CD4-positive, alpha-beta T cell treated with Interleukin-17A for 1 hour (primary cell): ENCODE data around the gene CCDC187.

ENCODE experiments used
- DNase-seq: peaks from one replicate; pipeline ENCODE4 v3.0.0-alpha.2; 2020

The CCDC187 gene

DNA sequence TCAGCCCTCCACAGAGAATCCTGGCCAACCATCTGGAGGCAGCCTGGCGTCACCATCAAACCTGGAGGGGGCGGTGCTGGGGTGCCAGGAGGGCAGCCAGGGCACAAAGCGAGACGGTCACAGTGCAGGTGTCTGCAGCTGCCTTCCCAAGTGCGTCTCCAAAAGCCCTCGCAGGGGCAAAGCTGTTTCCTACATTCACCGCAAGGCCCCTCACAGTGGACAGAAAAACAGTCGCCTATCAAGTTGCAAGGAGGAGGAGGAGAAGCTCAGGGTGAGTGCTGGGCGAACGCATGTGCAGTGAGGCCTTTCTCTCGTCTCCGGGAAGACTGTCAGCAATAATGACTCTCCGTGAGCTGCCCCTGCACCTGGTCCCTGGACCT lies 81.0 kb downstream of the CCDC187 start:
- no peak for DNase-seq

DNA sequence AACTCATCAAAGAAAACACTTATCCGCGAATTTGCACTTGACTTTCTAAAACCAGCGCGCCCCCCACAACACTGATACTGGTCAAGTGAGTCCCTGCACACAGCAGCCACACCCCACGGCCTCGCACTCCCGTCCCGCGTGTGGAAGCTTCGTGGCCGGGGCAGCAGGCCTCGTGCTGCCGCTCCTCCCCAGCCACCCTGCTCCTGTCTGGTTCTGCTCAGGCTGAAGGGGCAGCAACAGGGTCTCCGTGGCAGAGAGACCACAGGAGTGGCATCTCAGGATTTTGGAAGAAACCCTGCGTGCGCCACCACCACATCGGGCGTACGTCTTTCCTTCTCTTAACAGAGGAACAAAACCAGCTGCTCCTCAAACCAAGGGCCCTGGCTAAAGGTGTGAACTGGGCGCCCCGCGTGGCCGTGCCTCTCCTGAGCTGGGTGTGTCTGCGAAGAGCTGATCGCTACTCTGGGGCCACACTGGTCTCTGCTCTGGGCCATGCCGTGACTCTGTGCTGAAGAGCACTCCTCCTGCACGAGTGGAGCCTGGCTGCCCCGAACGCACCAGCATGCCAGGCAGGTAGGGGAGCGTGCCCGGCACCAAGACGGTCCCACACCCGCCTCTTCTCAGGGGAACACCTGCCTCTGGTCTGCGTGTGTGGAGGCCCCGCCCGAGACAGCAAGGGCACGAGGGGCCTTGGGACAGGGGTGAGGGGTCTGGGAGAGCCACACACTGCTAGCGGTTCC lies 81.6 kb downstream of the CCDC187 start:
- no peak for DNase-seq

DNA sequence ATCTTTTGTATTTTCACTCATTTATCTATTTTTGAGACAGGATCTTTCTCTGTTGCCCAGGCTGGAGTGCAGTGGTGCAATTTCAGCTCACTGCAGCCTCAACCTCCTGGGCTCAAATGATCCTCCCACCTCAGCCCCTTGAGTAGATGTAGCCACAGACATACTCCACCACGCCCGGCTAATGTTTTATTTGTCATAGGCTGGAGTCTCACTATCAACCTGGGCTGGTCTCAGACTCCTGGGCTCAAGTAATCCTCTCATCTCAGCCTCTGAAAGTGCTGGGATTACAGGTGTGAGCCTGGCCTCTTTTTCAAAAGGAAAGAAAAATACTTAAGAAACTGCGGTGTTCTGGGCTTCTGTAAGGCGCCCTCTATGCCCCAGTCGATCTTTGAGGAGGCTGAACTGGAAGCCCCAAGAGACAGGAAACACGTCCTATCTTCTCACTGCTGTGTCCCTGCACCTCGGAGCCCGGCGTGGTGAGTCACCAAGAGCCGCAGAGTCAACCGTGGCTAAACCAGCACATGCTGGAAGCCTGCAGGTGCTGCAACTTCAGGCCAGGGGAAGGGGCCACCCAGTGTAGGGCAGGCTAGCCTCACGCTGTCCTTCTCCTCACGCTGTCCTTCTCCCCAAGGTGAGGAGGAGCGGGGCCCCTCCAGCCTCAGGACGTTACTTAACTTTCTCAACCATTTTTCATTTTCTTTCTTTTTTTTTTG lies 83.7 kb downstream of the CCDC187 start:
- DNase-seq = peak; percentile 49

DNA sequence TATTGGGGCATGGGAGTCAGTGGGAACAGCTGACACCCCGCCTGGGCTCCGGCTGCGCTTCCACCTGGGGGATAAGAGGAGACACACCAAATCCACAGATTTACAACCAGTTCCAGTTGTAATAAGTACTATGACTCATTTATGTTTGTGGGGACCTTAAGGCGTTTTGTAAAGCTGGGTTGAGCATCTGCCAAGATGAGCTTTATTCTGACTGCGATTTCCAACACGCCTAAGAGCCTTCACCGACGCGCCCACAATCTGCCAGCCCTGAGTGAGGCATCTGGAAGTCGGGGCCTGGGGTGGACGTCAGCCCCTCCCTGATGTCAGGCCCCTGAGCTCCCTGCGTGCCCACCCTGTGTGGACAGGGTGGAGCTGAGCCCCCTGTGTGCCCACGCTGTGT lies 84.6 kb downstream of the CCDC187 start:
- no peak for DNase-seq

DNA sequence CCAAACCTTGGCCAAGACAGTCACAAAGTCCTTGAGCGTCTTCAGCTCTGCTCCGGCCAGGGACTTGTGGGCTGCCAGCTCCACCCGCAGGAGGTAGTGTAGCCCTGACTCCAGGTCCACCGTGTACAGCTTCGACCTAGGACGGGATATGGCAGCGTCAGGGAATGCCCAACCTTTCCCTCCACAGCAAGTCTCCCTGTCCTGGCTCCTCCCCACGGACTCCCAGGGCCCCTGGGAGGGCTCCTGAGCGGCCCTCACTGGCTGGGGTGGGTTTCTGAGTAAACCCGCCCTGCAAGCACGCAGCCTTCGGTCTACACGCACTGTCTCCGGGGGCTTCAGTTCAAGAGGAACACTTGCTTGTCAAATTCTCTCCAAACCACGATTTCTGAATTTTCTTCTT lies 85.2 kb downstream of the CCDC187 start:
- no peak for DNase-seq

DNA sequence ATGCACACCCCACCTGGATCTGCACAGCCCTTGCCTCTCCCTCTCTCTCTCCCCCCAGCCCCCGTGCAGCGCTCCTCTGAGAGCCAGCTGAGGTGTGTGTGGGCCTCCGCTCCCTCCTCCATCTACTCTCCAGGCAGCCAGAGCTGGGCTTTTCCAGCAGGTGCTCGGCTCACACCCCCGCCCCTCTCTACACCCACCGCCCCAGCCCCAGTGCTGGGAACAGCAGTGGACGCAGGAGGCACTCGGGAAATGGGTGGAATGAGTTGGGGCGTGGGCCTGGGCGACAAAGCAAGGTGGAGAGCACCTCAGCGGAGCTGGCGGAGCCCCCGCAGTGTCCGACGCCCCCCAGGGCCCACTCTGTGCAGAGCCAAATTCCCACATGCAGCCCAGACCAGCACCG lies 85.6 kb downstream of the CCDC187 start:
- no peak for DNase-seq

DNA sequence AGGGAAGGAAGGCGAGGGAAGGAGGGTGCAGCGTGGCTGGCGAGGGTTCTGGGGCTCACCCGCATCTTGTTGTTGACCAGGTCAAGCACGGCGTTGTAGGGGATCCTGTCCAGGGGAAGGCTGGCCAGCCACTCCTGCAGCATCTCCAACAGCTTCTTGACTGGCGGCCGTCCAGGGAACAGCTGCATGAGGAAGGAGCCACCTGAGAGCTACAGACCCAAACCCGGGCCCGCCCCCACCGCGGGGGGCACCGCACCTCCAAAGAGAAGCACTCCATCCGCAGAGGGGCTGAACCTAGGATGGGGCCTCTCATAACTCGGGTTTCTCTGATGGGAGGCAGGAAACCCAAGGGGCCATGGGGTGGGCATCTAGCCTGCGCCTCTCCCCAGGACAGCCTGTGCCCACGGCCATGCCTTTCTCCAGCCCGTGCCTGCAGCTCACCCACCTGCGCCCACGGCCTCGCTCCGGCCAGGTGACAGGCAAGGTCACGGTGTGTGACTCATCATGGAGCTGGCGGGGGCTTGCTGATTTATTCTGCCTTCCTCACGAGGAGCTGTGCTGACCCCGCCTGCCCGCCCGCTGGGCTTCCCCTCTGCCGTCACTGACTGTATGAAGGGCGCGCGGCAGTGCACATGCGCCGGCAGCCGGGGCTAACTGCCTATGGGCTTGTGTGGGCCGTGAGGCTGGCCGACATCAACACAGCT lies 87.2 kb downstream of the CCDC187 start:
- no peak for DNase-seq

DNA sequence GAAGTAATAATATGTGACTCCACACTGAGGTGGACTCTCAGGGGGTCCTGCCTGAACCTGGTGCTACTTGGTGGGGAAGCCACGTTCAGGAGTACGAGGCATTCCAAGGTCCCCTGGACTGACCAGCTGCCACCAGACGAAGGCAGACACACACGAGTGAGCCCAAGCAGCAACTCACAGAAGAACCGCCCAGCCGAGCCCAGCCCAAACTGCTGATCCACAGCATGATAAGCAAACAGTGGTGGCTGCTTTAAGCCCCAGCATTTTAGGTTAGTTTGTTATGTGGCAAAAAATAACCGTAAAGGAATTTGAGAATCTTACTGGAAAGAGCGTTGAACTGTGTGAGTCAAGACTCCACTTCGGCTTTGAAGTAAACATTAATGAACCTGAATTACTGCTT lies 90.2 kb downstream of the CCDC187 start:
- no peak for DNase-seq

DNA sequence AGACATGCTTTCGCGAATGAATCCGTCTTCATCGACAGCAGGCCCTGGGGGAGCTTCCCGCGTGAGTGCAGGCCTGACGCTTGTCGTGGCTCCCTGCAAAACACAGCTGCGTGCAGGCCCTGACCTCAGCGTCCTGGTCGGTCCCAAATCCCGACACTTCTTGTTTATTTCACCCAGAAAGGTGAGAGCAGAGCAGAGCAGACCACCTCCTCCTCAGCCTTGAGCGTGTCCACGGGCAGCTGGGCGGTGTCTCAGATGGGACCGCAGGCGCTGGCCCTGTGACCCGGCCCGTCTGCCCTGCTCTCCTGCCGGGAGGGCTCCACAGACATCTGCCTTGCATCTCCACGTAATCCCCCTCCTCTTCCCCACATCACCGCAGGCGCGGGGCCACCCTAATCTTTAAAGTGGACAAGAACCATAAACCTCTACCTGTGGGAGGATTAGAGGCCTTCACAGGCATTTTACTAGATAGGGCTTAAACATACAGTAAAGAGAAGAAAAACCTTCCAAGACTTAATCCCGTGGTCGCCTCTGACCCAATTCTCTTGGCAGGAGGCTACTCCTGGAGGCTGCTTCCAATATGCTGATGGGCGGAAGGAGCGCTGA lies 91.4 kb downstream of the CCDC187 start:
- no peak for DNase-seq

DNA sequence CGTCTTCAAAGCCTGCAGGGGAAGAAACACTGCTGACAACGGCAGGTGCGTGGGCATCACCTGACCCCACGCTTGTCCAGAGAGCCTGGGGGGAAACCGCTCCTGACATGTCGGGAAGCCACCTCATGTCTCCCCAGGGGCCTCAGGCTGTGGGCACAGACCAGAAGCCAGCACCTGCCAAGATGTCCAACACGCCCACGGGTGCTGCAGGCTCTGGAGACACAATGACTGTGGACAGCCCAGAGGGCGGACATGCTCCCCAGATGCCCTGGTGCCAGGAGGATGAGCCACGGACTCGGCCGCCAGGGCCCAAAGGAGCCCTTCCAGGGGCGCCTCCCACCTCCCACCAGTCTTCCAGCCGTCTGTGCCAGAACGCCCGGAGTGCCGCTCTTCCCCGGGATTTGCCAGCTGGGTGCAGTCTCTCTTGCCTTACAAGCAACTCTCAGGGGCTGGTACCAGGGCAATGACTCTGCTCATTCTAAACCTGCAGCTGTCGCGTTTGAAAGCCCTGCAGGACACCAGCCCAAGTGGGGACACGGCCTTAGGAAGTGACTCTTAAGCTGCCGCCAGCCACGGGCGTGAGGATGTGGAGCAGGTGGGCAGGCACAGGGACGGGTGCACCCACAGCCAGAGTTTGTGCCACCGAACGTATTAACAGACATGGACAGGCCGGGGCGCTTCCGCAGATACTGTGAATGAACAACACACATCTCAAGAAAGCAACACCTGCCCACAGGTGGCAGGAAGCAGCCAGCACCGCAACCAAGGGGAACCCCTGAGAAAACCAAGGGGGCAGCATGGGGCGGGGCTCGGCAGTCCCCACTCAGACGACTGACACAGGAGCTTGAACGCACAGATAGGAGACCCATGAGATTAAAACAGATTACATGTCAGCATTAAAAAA lies 92.2 kb downstream of the CCDC187 start:
- no peak for DNase-seq

DNA sequence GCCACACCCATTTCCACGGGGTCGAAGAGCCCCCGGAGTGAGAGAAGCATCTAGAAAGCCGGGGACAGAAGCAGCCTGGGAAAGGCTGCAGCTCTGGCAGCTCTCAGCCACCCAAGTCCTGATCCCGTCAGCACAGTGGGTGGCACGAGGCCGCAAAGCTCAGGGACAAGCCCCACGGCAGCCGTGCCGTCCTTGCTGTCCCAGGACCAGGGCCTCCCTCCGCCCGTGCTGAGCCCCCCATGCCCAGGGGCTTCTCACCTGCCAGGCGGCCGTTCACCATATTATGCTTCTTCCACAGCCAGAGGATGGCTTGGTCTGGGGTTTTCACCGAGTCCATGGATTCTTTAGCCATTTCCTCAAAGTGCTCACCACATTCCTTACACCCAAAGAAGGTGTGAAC lies 92.9 kb downstream of the CCDC187 start:
- no peak for DNase-seq

DNA sequence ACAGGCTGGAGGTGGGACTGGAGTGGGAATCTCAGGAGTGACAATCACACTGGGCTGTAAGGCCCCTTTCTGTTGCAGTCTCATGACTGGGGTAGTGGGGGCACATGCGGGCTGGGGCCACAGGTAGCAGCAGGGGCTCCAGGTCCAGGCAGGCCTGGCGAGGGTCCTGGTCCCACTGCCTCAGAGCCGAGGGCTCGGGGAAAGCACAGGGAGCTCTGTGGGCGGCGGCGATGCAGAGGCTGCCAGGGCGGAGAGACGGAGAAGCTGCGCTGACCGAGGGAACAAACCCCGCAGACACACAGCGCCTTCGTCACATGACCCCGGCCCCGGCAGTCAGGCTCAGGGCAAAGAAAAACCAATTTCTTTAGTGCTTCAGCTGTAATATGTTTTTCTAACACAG lies 93.6 kb downstream of the CCDC187 start:
- DNase-seq = no peak

DNA sequence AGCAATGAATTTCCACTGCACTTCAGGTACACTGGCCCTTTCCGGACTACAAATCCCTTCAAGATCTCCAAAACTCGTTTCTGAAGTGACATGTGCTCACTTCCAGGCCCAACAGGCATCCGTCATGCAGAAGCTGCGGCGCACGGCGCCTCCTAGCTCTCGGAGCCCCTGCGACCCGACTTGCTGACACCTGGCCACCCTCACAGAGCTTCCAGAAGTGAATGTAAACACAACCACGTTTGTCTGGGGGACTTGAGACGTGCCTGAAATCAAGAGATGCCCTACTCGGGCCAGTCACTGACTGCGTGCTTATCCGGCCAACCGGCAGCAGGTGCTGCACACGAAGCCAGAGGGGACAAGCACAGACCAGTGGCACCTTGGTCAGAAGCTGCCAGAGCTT lies 94.1 kb downstream of the CCDC187 start:
- no peak for DNase-seq

DNA sequence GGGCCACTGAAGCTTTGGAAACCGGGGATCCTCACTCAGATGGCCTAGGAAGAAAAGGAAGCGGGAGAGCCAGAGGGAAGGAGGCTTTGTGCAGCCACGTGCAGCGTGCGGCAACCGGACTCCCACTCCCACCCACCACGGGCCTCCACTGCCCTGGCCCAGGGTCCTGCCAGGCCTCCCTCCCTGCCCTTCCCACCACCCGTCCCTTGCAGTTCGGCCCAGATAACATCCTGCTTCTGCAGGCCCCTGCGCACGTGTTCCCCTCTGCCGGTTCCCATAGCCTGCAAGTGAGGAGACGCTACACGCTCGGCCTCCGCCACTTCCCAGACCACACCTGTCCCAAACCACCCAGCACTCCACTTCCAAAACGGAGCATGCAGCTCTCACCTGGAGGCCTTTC lies 94.7 kb downstream of the CCDC187 start:
- no peak for DNase-seq

DNA sequence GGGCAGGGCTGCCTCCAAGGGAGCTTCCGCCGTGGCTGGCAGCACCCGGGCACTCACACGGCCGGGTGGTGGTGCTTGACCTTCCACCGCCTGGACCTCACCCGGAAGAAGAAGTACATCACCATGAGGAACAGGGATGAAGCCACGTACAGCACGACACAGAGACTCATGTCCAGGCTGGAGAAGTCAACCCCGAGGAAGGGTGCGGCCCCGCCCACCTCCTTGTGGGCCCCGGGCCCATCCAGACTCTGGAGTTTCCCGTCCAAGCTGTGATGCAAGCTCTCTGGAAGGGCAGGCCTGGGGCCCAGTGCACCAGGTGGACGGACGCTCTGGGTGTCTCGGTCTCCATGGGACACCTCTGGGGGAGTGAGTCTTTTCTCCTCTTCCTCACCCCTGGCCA lies 95.2 kb downstream of the CCDC187 start:
- no peak for DNase-seq

DNA sequence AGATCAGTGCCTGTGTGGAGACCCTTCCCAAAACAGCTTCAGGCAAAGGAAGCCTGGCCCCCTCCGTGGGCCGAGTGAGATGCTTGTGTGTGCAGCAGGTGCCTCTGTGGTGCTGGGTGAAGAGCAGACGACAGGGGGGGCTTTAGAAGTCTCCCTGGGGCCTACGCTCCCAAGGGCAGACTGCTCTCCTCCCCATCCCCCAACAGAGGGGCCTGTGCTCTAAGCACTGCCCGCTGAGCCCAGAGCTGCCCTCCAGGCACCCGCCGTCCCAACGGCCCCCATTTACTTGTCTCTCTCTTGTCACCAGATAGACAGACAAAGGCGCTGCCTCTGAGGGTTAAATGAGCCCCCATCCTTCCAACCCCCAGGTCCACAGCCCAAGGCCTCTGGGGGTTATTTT lies 96.3 kb downstream of the CCDC187 start:
- DNase-seq = no peak

DNA sequence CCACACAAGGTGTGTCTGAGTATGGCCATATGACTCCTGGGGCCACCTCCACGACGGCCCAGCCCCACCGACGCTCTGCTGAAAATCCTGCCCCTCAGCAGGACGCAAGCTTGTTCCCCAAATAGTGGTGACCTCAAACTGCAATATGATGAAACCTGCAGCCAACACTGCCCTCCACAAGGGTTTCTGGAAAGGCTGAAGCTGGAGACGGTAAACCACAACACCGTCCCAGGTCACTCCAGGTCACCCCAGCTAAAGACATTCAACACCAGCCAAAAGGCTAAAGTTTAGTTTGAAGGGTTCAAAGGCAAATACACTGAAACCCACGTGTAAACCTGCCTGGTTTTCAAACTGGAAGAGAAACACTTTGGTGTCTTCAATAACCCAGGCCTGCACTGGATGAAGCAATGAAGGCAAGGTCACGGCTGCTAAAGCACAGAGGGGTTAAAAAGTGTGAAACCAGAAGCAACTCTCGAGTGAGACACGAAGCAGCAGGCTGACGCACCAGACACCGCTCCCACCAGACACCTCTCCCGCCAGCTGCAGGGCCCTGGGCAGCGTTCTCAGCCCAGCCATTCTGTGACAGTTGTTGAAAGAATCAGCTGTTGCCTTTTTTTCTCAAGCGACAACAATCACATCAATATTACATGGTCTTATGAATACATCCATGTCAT lies 97.2 kb downstream of the CCDC187 start:
- no peak for DNase-seq

DNA sequence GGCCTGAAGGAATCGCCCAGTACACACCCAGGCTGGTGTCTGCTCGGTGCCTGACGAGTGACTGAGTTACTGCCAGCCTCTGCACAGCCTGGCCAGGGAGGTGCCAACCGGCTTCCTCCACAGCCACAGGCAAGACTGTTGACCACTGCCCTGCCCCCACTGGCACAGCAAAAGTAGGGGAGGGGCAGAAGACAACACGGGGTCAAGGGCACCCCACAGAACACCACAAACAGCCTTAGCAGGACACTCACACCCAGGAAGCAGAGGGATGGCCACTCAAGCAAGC lies 98.2 kb downstream of the CCDC187 start:
- no peak for DNase-seq

DNA sequence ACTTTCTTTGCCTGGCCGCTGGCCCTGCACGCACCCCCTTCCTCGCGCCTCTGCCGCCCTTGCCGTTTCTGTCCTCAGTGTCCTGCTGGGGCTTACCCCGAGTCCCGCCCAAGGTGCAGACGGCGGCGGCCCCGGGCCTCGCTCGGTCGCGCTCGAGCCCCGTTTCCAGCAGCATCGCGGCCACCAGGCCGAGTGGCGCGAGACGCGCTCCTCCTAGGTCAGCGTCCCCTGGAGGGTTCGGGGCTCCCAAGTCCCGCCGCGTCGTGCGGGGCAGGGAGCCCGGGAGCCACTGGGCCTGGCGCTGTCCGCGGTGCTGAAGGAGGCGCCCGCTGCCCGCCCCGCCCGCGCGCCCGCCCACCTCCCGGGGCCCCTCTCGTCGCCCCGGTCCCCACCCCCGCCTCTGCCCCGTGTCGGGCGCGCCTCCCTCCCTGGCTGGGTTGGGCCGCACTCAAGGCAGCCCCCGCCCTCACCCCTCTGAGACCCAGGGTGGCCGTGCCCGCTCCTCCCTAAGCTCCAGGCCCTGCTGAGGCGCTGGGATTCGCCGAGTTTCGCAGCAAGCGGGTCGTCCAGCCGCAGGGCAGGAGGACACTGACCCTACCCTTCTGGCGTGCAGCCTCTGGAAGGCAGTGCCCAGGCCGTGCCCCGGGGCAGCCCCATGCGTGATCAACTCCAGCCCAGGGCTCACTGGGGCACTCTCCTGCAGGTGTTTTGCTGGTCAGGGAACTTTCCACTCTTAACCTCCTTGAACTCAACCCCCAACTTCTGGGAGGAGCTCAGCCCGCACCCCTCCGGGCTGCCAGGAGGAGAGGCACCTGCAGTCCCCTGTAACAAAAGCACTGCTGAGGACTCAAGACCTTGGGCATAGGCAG lies 98.8 kb downstream of the CCDC187 start, which contains the start of gene LHX3:
LHX3 (minus strand) TSS at position 291 of the 869 bp plus-strand sequence; CDS start at position 175, 116 bp downstream.
- no peak for DNase-seq

DNA sequence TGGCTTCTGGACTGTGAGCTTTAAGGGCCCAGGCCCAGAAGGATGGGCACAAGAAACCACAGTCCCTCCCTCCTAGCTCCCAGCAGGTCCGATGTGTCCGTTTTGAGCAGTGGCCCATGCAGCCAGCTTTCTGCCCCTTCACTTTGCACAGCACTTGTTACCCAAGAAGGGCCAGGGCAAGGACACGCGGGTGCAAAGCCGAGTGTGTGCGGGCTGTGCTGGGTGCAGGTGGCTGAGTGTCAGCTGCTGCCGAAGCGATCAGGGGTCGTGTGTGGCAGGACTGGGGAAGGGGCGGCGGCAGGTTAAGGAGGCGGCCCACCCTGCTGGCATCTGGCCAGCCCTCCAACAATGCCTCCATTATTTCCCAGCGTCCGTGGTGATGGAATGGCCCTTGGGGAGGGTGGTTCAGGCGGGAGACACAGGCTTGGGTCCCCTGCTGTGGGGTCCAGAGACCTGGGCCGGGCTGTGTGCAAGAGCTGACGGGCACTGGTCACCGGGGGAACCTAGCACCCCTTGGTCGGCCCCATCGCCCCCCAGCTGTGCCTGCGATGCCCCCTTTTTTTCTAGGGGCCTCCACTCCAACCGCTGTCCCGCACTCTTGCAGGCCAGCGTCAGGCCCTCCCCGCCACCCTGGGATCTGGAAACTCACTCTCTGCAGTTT lies 99.6 kb downstream of the CCDC187 start:
- no peak for DNase-seq
